SKM-1 treated with dmso at 0.1 percent for 144 hours (cell line): ENCODE measurements around the gene KCTD2.
"Not testable (repeated sequence)": the region's sequence is repeated elsewhere in the genome, so short reads cannot be mapped to it uniquely, and the experiment has no call there.

Experiments used
- DNase-seq: peaks from one replicate; lab custom pipeline; 2025; ENCODE audit not compliant: unreplicated experiment; lab: John Stamatoyannopoulos, UW

The KCTD2 gene

DNA sequence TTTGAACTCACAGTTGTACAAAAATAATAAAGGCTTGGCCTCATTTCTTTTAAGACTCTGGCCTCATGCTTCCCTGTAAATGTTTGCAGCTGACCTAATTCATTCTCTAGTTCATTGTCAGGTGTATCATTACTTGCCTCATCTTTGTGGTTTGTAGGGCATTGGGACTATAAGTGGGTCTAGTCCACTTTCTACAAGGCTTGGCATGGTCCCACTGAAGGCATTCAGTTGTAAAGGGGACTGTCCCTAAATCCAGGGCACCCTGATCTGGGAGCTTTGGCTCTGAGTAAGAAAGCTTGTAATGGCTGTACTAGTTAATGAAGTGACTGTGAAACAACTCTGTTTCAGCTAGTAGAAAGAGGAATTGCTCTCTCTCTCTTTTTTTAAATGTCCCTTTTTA lies 2.7 kb downstream of the KCTD2 start:
- DNase-seq = no peak

DNA sequence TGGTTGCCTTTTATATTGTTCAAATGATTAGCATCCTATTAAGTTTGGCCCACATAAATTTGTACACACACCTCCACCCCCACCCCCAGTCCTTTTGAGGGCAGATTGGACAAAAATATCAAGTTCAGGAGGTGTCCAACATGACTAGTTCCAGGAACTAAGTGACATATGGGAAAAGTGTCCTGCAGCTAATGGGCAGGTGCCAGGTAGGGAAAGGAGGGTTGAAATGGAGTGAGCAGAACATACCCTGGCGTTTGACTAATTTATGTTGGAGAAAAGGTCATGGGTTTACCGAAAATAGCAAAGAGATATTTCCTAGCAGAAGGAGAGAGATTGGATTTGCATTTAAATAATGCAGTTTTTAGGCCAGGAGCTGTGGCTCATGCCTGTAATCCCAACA lies 4.9 kb downstream of the KCTD2 start:
- DNase-seq = no peak

DNA sequence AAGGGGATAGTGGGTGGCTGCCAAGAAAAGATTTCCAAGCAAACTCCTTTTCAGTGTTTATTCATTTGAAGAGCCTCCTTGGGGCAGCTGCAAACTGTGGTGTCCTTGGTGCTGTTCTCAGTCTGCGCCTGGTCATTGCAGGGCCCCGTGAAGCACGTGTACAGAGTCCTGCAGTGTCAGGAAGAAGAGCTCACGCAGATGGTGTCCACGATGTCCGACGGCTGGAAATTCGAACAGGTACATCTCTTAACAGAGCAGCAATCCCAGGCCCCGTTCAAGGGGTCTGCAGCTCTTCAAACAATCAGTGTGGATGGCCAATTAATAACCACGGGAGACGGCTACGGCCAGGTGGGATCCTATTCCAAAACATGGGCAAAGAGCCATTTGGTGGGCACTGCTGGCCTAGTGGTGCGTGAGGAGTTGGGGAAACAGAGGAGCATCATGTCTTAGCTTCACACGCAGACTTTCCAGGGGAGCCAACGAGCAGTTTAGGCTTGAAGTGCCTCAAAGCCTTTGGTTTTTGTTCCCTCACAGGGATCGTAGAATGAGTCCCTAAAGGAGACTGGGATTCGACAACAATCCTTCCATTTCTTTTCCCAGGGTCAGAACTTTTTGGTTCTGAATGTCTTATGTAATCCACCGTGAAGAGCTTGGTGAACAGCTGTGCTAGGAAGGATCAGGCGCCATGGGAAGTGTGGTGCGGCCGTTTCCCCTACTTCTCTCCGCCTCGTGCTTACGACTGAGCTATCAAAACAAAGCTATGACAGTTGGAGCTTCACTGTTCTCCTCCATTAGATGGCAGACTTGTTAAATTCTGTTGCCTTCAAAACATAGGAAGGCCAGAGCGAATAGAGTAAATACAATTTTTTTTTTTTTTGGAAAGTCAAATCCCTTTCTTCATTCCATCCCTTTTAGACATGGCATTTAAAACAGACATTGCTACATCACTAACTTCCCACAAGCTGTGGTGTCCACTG lies 12.6 kb downstream of the KCTD2 start:
- no peak for DNase-seq

DNA sequence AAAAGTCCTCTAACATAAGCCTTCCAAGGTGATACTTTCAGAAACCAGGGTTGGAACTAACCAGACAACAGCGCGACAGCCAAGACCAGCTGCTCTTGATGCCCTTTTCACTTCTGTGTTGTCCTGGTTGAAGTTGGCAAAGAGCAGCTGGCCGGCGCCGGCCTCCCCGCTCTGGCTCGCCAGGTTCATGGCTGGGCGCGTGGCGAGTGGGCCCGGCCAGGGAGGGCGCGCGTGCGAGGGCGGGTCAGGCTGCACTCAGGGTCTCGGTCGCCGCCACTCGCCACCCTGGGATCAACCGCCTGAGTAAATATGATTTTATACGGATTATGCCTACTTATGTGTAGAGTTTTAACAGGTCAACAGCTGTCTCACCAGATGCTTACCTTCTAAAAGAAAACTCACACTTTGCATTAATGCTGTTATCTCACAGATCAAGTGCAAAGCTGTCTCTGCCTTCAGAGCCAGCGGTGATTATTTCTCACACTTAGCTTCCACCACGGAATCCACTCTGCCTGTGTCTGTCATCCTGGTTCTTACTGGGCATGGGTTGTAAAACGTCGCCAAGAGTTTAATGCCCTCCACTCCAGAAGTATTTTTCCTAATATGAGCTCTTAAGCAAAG lies 13.5 kb downstream of the KCTD2 start:
- no peak for DNase-seq

- no peak for DNase-seq
Observed at GRCh38 chr17:75061055-75061438, 14.0 kb downstream of the KCTD2 start.

DNA sequence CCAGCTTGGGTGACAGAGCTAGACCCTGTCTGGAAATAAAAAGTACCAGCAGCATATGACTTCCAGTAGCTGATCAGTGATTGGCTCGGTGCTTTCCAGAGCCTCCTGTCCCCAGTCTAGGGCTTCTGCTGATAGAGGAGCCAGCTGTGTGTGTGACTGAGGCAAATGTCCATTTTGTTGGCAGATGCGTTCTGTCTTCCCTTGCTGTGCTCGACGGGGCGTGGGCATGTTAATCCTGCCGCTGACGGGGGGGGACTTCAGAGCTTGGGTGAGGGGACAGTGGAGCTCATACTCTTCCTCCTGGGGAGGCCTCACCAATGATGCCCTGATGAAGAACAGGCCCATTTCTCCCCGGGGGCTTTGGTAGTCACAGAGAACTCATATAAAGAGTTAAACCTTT lies 14.6 kb downstream of the KCTD2 start:
- DNase-seq = no peak

- no peak for DNase-seq
Observed at GRCh38 chr17:75063201-75063600, 16.2 kb downstream of the KCTD2 start.

- no peak for DNase-seq
Observed at GRCh38 chr17:75063626-75064025, 16.6 kb downstream of the KCTD2 start.

DNA sequence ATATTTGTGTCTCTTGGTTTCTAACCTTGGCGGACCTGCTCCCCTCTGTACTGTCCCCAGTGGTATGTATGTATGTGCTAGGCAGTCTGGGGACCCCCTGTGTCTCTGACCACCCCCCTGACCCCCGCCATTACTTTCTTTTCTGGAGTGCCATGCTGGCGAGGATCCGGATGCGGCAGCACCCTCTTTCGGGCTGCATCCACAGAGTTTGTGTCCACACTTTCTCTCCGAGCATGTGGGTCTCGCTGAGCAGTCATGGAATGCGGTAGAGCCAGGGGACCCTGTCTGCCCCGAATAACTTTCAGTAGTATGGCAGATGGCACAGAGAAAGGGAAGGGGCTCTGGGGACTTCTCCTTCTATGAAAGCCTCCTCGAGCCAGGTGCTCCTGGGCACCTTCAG lies 17.0 kb downstream of the KCTD2 start:
- DNase-seq = no peak

- no peak for DNase-seq
Observed at GRCh38 chr17:75064460-75064859, 17.4 kb downstream of the KCTD2 start.

DNA sequence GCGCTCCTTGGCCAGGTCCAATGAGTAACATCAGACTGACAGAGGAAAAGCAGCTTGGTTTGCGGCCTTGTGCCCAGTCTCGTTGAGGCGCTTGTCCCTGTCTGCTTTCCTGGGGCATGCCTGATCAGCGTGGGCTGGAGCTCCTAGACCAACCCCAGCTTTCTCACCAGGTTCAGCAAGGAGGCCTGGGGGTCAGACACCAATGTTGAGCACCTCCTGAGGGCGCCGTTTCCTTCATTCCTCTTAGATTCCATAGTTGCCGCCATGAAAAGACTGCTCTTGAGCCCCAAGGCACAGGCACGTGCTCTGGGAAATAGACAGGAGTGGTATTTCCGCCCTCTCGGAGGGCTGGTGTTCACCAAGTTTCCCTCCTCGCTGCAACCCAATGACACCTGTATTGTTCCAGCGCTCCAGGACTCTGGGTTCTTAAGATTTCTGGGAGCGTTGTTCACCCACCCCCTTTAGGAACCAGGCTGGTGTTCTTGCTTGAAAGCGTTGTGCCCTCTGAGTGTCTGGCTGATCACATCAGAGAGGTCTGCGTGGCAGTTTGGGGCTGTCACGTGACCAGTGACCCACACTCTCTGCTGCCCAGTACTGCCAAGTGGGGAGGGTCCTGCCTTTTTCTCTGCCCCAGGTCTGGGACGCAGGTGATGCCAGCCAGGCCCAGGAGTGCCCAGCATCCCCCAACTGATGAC lies 18.0 kb downstream of the KCTD2 start:
- no peak for DNase-seq

GRCh38 chr17:75065562-75066151 lies 18.6 kb downstream of the KCTD2 start:
- no peak for DNase-seq

DNA sequence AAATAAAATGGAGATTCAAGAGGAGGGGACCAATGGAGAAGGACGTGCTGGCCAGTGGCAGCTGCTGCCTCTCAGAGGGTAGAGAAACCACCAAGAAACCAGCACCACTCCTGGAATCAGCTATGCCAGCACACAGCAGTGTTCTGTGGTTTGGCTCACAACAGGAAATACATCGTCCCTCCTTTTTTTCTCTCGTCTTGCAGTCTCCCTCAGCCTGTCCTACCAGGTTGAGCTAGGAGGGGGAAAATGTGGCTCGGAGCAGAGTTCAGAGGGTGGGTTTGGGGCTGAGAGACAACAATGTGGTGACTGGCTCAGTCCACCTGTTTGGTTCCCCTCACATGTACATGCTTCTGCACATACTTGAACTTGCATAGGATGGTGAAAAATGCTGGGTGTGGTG lies 20.8 kb downstream of the KCTD2 start:
- DNase-seq = no peak

DNA sequence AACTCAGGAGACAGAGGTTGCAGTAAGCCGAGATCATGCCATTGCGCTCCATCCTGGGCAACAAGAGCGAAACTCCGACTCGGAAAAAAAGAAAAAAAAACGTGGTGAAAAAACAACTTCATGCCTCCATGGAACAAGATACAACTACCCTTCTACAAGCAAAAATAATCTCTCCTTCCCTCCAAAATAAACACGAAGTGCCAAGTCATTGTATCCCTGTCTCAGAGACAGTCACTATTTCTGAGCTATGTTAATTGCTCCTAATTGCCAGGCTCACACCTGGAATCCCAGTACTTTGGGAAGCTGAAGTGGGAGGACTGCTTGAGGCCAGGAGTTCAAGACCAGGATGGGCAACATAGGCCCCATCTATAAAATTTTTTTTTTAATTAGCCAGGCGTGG lies 21.7 kb downstream of the KCTD2 start:
- no peak for DNase-seq

DNA sequence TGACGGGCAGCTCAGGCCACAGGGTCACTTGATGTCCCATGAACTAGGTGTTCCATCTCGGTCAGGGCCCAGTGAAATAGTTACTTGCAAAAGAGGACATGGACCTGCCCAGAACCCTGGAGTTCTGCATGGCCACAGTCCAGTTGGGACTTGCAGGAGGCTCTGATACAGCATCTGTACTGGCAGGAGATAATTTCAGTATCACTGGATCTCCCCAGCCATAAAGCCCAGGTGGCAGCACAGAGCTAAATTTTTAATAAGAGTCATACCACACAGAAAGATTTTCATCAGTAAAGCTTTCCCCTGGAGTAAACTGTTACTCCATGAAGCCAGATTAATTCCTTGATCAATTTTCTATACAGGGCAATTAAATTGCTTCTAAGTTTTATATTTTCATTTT lies 22.8 kb downstream of the KCTD2 start:
- DNase-seq = no peak

DNA sequence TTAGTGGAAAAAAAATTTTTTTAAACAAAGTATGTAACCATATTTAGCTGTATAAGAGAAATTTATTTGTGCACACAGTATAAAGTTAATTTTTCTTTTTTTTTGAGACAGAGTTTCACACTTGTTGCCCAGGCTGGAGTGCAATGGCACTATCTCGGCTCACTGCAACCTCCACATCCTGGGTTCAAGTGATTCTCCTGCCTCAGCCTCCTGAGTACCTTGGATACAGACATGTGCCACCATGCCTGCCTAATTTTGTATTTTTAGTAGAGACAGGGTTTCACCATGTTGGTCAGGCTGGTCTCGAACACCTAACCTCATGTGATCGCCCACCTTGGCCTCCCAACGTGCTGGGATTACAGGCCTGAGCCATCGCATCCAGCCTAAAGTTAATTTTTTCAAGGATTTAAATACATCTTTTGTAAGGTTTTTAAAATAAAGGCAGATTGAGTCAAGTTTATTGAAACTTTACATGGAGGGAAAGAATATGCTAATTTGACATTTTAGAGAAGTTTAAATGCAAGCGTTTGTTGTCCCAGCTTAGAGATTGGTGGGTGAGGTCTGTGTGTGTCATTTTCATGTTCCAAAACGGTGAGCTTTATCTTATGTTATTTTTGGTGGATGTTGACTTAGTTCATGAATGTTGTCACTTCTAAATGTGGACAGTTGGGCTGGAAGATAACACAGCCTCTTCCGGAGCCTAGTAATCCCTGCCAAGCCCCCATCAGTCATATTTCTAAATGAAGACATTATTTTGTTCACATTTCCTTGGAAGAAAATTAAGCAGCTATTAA lies 24.6 kb downstream of the KCTD2 start:
- DNase-seq = not testable (repeated sequence)

DNA sequence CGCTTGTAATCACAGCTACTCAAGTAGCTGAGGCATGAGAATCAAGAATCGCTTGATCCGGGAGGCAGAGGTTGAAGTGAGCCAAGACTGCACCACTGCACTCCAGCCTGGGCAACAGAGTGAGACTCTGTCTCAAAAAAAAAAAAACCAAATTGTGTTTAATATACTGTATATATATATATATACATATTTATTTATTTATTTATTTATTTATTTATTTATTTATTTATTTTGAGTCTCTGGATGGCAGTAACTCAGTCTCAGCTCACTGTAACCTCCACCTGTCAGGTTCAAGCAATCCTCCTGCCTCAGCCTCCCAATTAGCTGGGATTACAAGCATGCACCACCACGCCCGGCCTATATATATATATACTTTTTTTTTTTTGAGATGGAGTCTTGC lies 25.9 kb downstream of the KCTD2 start:
- DNase-seq = not testable (repeated sequence)

DNA sequence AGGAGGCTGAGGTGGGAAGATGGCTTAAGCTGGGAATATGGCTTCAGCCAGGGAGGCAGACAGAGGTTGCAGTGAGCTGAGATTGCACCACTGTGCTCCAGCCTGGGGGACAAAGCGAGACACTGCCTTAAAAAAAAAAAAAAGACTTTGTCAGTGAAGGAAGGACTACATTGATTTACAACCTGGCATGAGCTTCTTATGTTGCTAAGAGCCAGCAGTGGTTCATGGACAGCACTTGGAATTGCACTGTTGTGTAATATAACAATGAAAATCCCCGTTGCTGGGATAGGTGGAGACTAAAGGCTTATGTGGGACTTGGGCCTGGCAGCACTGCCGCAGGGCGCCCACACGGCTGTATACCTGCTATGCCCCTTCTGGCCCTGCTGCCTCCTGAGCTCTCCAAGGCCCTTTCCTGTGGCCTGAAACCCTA lies 26.6 kb downstream of the KCTD2 start:
- DNase-seq = no peak

- DNase-seq = no peak
Observed at GRCh38 chr17:75074532-75074931, 27.5 kb downstream of the KCTD2 start.

DNA sequence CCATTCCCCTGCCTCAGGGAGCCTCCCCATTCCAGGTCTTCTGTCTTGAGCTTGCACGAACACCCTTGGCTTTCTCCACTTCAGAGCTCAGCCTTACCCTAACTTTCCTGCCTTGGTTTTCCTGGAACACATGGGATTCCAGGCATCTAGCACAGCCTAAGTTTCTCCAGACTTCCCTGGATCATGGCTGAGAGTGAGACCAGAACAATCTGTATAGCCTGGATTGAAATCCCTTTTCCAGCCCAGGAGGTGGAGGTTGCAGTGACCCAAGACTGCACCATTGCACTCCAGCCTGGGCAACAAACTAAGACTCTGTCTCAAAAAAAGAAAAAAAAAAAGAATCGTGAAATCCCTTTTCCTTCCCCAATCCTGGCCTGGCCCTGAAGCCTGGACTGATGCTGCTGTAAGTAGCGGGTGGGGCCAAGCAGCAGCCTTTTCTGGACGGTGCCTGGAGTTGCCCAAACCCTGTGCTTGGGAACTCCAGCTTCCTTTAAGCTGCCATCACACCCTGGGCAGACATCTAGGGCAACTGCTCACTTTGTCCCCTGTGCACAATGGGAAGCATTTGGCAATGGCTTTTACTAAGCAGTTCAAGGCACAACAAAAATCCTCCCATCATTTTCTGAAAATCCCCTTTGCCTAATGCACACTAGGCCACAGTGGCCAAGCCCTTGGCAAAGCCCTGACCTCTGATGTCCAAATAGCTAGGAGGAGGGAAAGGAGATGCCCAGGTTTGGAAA lies 28.7 kb downstream of the KCTD2 start:
- no peak for DNase-seq
